ENCODE measurements around the gene MBOAT2.

GRCh38 chr2:8892111-8892510 lies 111.4 kb downstream of the MBOAT2 start:
- TF ChIP-seq, protein P1, sequence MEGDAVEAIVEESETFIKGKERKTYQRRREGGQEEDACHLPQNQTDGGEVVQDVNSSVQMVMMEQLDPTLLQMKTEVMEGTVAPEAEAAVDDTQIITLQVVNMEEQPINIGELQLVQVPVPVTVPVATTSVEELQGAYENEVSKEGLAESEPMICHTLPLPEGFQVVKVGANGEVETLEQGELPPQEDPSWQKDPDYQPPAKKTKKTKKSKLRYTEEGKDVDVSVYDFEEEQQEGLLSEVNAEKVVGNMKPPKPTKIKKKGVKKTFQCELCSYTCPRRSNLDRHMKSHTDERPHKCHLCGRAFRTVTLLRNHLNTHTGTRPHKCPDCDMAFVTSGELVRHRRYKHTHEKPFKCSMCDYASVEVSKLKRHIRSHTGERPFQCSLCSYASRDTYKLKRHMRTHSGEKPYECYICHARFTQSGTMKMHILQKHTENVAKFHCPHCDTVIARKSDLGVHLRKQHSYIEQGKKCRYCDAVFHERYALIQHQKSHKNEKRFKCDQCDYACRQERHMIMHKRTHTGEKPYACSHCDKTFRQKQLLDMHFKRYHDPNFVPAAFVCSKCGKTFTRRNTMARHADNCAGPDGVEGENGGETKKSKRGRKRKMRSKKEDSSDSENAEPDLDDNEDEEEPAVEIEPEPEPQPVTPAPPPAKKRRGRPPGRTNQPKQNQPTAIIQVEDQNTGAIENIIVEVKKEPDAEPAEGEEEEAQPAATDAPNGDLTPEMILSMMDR (IDR thresholded peaks at IDR 0.05 in 2 of 3, conservative IDR thresholded peaks at IDR 0.05 in 1 of 3; ENCODE audit: borderline replicate concordance in 1 of 3, insufficient read depth in 1 of 3, low read depth in 2 of 3, low read length in 2 of 3): no peak
- no peak for TF ChIP-seq EZH2 (IDR thresholded peaks at IDR 0.05)
- no peak for TF ChIP-seq RAD21 (IDR thresholded peaks at IDR 0.05; ENCODE audit: low read depth)
- no peak for TF ChIP-seq POLR2AphosphoS5 (IDR thresholded peaks at IDR 0.05; ENCODE audit: low read depth, low read length)

Measured in HCT116 (cell line).